OCI-LY7 (cell line): ENCODE data around the gene GLE1. TPM values are rescaled to one million over a fixed set of nuclear protein-coding genes. Genes with fewer than 3 reads are reported as not detected.

Experiments used
- BruUV-seq: library from RNA; stranded (reverse); fragments of 400-500 nt; replicated peaks from 2 replicates; lab custom pipeline; 2021; lab: Mats Ljungman, UMichigan
- CTCF ChIA-PET: fragments of 300-600 bp; sonication (Branson Sonifier 250); formaldehyde crosslinking; loops from one replicate; lab custom pipeline; 2022; ENCODE audit warnings: antibody characterized with exemption; ENCODE audit not compliant: unreplicated experiment; lab: Charles Lee
- POLR2A ChIA-PET: fragments of 300-600 bp; sonication (Branson Sonifier 250); formaldehyde crosslinking; loops from one replicate; lab custom pipeline; 2022; ENCODE audit warnings: antibody characterized with exemption; lab: Charles Lee
- DNase-seq: peaks from one replicate; pipeline ENCODE4 v3.0.0-alpha.2; 2015; ENCODE audit warnings: low spot score
- H2AFZ ChIP-seq: fragments of 200-600 bp; sonication (generic), shearing (Covaris generic); 2 replicates; pipeline ENCODE4 v1.6.1; 2014; ENCODE audit warnings: mild to moderate bottlenecking, antibody characterized with exemption, low read length, moderate library complexity
- H3K27ac ChIP-seq: fragments of 200-600 bp; sonication (generic); 2 replicates; pipeline ENCODE4 v1.5.1; 2014; ENCODE audit warnings: mixed run types, low read depth, mild to moderate bottlenecking, moderate library complexity, low read length, inconsistent platforms; ENCODE audit not compliant: poor library complexity, severe bottlenecking
- H3K36me3 ChIP-seq: fragments of 200-600 bp; sonication (generic); 2 replicates; pipeline ENCODE4 v1.6.1; 2014; ENCODE audit warnings: mild to moderate bottlenecking, antibody characterized with exemption, low read length, moderate library complexity, mixed read lengths; ENCODE audit not compliant: insufficient read depth
- H3K4me1 ChIP-seq: fragments of 200-600 bp; sonication (generic); 2 replicates; pipeline ENCODE4 v1.5.1; 2014; ENCODE audit warnings: mild to moderate bottlenecking, low read length; ENCODE audit not compliant: insufficient read depth, poor library complexity, severe bottlenecking
- H3K4me2 ChIP-seq: fragments of 200-600 bp; sonication (generic); 2 replicates; pipeline ENCODE4 v1.6.1; 2014; ENCODE audit warnings: mild to moderate bottlenecking, low read length
- H3K4me3 ChIP-seq: fragments of 200-600 bp; sonication (generic); 2 replicates; pipeline ENCODE4 v1.5.1; 2014; ENCODE audit warnings: mild to moderate bottlenecking, low read depth, low read length; ENCODE audit not compliant: poor library complexity, severe bottlenecking
- H3K79me2 ChIP-seq: fragments of 200-600 bp; sonication (generic); 2 replicates; pipeline ENCODE4 v1.6.1; 2016; ENCODE audit warnings: low read depth, mild to moderate bottlenecking, low read length, moderate library complexity, mixed read lengths; ENCODE audit not compliant: insufficient read depth
- H3K9me2 ChIP-seq: fragments of 200-600 bp; sonication (generic); 2 replicates; pipeline ENCODE4 v1.6.1; 2016; ENCODE audit warnings: mild to moderate bottlenecking, low read length, mixed read lengths; ENCODE audit not compliant: insufficient read depth
- H3K9me3 ChIP-seq: fragments of 200-600 bp; sonication (generic); 2 replicates; pipeline ENCODE4 v1.6.1; 2014; ENCODE audit warnings: mild to moderate bottlenecking, mixed run types, low read length, mixed read lengths
- H4K20me1 ChIP-seq: fragments of 200-600 bp; sonication (generic); 2 replicates; pipeline ENCODE4 v1.6.1; 2014; ENCODE audit warnings: mild to moderate bottlenecking, antibody characterized with exemption, low read length, moderate library complexity, mixed read lengths; ENCODE audit not compliant: insufficient read depth
- EZH2phosphoT487 ChIP-seq: fragments of 200-600 bp; sonication (generic); IDR thresholded peaks from 2 replicates; pipeline ENCODE4 v1.6.1; 2018; ENCODE audit warnings: low read depth, borderline replicate concordance, mild to moderate bottlenecking, mixed run types, antibody characterized with exemption, low read length, moderate library complexity, mixed read lengths
- intact Hi-C: fragments of 100-400 bp; cut with micrococcal nuclease; formaldehyde crosslinking; loops from one replicate; pipeline ENCODE4 v1.10.0; 2022; ENCODE audit not compliant: unreplicated experiment
- total RNA-seq, 2 experiments: library from RNA; depleted of rRNA in 1 of 2; stranded (reverse); fragments of >200 nt in 1 of 2; shearing (Covaris generic) in 1 of 2; gene quantifications; 2 replicates each; pipeline ENCODE4 v1.2.3, GENCODE V29; 2014 to 2022
- TF ChIP-seq, protein P1 (sequence below): fragments of 200-600 bp; sonication (generic); conservative IDR thresholded peaks from 2 replicates; pipeline ENCODE4 v1.5.1; 2014; ENCODE audit warnings: mild to moderate bottlenecking, antibody characterized with exemption, low read length, moderate library complexity, mixed read lengths

Gene GLE1
- total RNA-seq, 2 experiments from 2014 or later, result 30.8 to 45.2 TPM

DNA sequence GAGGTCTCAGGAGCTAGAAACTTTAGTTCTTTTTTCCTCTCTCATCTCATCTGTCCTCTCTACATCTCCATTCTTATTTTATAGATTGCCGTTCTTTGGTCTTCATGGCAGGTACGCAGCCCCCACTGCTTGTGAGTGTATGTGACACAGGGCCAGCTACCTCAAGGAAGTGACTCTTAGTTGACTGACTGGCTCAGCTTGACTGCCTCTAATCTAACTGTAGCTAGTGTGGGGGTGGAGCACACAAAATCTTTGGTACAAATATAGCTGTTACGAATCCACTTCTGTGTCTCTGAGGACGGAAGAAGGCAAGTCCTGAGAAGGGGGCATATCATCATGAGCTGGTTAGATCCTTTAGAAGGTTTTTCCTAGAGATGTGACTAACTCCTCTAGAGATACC, 28.1 kb downstream of the GLE1 start:
- POLR2A ChIA-PET, result interaction anchor here (0.7 kb wide), 1 partner anchor 89 kb away, joined by 5 read pairs; no protein-coding TSS in a partner anchor
- Histone ChIP-seq H3K36me3 (peaks cover 84% of the 10 kb centered on the region), H4K20me1 (no peaks in the 10 kb centered on the region), H3K4me2 (no peak overlapping the region), H3K79me2 (no peaks in the 10 kb centered on the region), H3K9me2 (no peaks in the 10 kb centered on the region), H3K9me3 (no peaks in the 10 kb centered on the region), H3K4me3 (no peak overlapping the region), H2AFZ (no peak overlapping the region), H3K27ac (no peak overlapping the region), H3K4me1 (no peaks in the 10 kb centered on the region)
- BruUV-seq, result no TSS peak
- intact Hi-C loops, result no loop called here
- TF ChIP-seq, protein P1, sequence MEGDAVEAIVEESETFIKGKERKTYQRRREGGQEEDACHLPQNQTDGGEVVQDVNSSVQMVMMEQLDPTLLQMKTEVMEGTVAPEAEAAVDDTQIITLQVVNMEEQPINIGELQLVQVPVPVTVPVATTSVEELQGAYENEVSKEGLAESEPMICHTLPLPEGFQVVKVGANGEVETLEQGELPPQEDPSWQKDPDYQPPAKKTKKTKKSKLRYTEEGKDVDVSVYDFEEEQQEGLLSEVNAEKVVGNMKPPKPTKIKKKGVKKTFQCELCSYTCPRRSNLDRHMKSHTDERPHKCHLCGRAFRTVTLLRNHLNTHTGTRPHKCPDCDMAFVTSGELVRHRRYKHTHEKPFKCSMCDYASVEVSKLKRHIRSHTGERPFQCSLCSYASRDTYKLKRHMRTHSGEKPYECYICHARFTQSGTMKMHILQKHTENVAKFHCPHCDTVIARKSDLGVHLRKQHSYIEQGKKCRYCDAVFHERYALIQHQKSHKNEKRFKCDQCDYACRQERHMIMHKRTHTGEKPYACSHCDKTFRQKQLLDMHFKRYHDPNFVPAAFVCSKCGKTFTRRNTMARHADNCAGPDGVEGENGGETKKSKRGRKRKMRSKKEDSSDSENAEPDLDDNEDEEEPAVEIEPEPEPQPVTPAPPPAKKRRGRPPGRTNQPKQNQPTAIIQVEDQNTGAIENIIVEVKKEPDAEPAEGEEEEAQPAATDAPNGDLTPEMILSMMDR, result no peak
- no peak for TF ChIP-seq EZH2phosphoT487
- CTCF ChIA-PET, result no interaction called here
- DNase-seq, result no peak

DNA sequence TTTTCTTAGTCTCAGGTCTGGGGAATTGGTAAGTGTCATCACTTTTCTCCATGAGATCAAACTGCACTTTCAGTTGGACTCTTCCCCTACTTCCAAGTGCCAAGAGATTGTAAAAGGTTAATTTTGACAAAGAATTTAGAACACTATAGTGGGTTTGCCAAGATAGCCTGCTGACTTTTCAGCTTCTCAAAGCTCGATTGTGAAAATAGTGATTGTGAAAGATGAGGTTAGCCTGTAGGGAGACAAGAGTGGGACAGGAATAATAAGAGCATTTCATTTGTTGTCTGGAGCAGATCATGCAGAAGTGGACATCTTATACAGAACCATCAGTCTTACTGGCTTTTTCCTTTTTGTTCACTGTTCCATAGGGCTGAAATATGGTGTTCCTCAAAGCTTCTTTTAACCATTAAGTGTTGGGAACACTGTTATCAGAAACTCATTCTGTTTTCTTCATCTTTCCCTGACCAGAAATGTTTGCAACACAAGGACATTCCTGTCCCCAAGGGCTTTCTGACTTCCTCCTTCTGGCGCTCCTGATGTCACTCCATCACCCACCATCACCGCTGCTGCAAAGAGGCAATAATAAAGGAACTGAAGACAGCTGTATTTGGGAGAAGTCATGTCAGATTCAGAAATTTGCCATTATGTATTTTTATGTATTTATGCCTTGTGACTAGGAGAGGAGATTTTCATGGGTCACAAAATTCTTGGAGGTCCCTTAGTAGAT, 36.3 kb downstream of the GLE1 start:
- Histone ChIP-seq H3K27ac (no peak overlapping the region), H3K79me2 (no peaks in the 10 kb centered on the region), H3K4me1 (no peaks in the 10 kb centered on the region), H3K36me3 (peaks cover 66% of the 10 kb centered on the region), H4K20me1 (no peaks in the 10 kb centered on the region), H2AFZ (no peak overlapping the region), H3K9me3 (no peaks in the 10 kb centered on the region), H3K4me2 (no peak overlapping the region), H3K9me2 (no peaks in the 10 kb centered on the region), H3K4me3 (no peak overlapping the region)
- POLR2A ChIA-PET, result no interaction called here
- CTCF ChIA-PET, result interaction anchor here (0.6 kb wide), 1 partner anchor 29 kb away, joined by 3 read pairs; no protein-coding TSS in a partner anchor
- intact Hi-C loops, result no loop called here
- DNase-seq, result no peak
- TF ChIP-seq, protein P1, result no peak
- TF ChIP-seq EZH2phosphoT487, result no peak
- BruUV-seq, result no TSS peak

- no peaks in the 10 kb centered on the region for H3K79me2 ChIP-seq
- CTCF ChIA-PET, result no interaction called here
- H3K9me2 ChIP-seq, result no peaks in the 10 kb centered on the region
- no peaks in the 10 kb centered on the region for H4K20me1 ChIP-seq
- H3K4me3 ChIP-seq, result no peak overlapping the region
- intact Hi-C loops, result no loop called here
- H3K27ac ChIP-seq, result no peak overlapping the region
- no peak for DNase-seq
- H2AFZ ChIP-seq, result no peak overlapping the region
- peaks cover 9% of the 10 kb centered on the region; the same call in 1 of the 2 replicates for H3K36me3 ChIP-seq
- POLR2A ChIA-PET, result interaction anchor here (0.7 kb wide), 2 partner anchors 67 to 369 kb away, joined by 3 to 4 read pairs; no protein-coding TSS in a partner anchor
- TF ChIP-seq EZH2phosphoT487, result no peak
- TF ChIP-seq, protein P1, result no peak
- H3K9me3 ChIP-seq, result no peaks in the 10 kb centered on the region
- no peak overlapping the region for H3K4me2 ChIP-seq
- H3K4me1 ChIP-seq, result peaks cover 5% of the 10 kb centered on the region
- BruUV-seq, result no TSS peak
Measured at GRCh38 chr9:128546504-128546903, 42.0 kb downstream of the GLE1 start.
